Occipital lobe (tissue), 2 donors: Measurements from ENCODE around the gene SCAI. TPM values are rescaled to one million over a fixed set of nuclear protein-coding genes. Genes with fewer than 3 reads are reported as not detected.
"Not testable (repeated sequence)": the region's sequence is repeated elsewhere in the genome, so short reads cannot be mapped to it uniquely, and the experiment has no call there.

Source experiments
- DNase-seq: peaks from one replicate; lab custom pipeline; 2025; lab: John Stamatoyannopoulos, UW
- total RNA-seq: library from RNA; depleted of rRNA; stranded (reverse); fragments of >200 nt; gene quantifications from one replicate; pipeline ENCODE4 v1.2.3, GENCODE V29; 2014

SCAI gene
- total RNA-seq, 1 donor from 2014 or later: 51.3 TPM

DNA sequence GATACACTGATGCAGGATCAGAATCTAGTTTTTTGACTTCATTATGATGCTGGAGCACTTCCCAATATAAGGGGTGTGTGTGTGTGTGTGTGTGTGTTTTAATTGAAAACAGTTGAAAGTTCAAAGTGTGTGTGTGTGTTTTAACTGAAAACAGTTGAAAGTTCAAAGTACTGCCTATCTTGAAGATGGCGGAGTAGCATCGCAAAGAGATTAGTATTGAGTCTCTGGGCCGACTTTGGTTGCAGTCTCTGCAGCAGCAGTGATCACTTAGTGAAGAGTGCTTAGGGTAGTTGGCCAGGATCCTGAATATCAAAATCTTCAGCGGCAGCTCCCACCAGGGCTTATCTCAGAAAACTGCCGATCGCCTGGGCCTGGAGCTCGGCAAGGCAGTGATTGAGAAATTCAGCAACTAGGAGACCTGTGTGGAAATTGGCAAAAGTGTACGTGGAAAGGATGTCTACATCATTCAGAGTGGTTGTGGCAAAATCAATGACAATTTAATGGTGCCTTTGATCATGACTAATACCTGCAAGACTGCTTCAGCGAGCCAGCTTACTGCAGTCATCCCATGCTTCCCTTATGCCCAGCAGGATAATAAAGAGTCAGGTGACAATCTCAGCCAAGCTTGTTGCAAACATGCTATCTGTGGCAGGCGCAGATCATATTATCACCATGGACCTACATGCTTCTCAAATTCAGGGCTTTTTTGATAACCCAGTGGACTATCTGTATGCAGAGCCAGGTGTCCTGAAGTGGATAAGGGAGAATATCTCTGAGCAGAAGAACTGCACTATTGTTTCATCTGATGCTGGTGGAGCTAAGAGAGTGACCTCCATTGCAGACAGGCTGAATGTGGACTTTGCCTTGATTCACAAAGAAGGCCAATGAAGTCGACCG lies 7.3 kb upstream of the SCAI start:
- no peak for DNase-seq

DNA sequence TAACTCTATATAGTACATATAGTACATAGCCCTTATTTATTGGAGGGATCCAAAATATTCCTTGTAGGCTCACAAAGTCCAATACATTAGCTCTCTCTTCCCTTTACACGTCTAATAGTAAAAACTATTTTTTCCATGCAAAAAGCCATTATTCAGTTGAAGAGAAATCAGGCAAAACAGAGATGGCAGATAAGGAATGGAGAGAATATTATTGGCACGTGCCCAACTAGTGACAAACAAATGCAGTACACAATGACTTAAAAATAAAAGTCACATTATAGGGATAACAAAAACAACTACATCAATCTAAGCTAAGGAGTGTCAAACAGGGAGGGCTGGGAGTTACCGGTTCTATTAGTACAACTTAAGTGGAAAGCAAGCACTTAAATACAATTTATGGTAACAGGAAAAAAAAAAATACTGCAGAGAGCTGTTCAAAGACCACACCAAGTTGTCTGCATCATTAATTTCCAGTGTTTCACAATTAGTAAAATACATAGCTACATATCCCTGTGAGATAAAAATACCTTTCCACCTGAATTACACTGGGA lies 4.1 kb upstream of the SCAI start:
- no peak for DNase-seq

- no peak for DNase-seq
Observed at GRCh38 chr9:125146247-125146646, 2.9 kb upstream of the SCAI start.

DNA sequence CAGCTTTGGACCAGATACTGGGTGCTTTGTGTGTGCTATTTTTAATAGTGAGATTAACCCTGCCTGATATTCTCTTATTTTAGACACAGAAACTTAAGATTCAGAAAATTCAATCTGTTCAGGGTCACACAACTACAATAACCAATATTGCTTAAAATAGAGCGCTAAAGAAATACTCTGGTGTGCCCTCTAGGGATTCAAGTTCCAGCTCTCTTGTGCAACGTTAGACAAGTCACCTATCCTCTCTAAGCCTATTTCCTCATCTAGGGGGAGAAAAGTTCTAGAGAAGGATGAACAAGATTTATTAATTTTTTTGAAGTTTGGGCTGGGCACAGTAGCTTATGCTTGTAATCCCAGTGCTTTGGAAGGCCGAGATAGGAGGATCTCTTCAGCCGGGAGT lies 2.1 kb upstream of the SCAI start:
- no peak for DNase-seq

GRCh38 chr9:125142560-125143376 lies 560 bp downstream of the SCAI start:
- DNase-seq: no peak

GRCh38 chr9:125141751-125142150 lies 1.6 kb downstream of the SCAI start:
- no peak for DNase-seq

DNA sequence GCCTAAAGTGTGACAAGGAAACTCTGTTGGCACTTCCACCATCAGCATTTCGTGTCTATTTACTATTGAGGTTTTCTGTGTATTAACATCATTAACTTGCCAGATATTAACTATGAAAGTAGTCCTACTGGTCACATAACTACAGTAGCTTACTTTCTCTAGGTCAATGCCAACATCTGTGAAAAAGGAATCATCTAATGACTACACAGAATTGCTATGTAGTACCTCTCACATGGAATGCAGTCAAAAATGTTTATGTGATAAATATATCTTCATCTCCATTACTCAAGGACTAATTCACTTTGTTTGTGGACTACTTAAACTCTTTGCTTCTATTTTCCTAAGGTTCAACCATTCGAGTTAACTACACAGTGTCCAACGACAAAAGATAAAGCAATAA lies 2.1 kb downstream of the SCAI start:
- DNase-seq: no peak

- DNase-seq: no peak
Observed at GRCh38 chr9:125140576-125140975, 2.8 kb downstream of the SCAI start.

GRCh38 chr9:125137200-125137599 lies 6.1 kb downstream of the SCAI start:
- no peak for DNase-seq

GRCh38 chr9:125134976-125135375 lies 8.4 kb downstream of the SCAI start:
- DNase-seq: no peak

GRCh38 chr9:125133403-125134329 lies 9.7 kb downstream of the SCAI start:
- DNase-seq: no peak

DNA sequence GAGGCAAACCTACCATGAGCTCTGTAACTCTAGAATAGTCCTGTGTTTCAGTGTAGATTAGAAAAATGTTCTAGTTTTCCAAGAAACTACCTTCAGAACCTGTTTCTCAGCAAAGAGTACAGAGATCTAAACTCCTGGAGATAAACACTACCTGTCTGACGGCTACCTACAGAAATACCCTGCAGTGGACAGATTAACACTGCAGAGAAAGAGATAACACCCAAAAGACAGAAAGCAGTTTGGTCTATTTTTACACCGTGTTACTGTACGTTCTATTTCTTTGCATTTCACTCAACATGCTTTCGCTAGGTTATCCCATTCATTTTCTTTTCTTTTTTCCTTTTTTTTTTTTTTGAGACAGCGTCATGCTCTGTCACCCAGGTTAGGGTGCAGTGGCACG lies 11.6 kb downstream of the SCAI start:
- DNase-seq: no peak

- peak; percentile 83 for DNase-seq
Observed at GRCh38 chr9:125126019-125126746, 17.1 kb downstream of the SCAI start.

- DNase-seq: no peak
Observed at GRCh38 chr9:125125523-125125922, 17.8 kb downstream of the SCAI start.

- no peak for DNase-seq
Observed at GRCh38 chr9:125121146-125121545, 22.2 kb downstream of the SCAI start.

DNA sequence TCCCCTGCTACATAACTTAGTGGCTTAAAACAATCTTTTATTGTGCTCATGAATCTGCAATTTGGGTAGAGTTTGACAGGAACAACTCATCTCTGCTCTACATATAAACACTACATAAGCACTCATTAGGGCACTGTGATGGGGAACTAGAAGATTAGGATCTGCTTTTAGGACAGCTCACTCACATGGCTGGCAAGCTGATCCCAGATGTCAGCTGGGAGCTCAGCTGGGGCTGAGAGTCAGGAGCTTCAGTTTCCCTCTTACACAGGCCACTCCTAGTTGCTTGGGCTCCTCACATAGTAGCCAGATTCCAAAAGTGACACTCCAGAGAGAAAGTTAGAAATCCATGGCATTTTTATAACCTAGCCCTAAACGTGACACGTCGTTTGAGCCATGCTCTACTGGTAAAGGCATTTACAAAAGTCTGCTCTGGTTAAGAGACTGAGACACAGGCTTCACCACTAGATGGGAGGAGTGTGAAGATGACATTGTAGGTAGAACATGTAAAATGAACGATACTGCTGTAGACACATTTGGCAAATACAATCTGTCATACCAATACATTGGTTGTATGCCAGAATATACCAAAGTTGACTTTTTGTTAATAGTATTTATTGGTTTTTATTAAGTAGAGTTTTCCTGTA lies 23.6 kb downstream of the SCAI start:
- peak; percentile 6 for DNase-seq

DNA sequence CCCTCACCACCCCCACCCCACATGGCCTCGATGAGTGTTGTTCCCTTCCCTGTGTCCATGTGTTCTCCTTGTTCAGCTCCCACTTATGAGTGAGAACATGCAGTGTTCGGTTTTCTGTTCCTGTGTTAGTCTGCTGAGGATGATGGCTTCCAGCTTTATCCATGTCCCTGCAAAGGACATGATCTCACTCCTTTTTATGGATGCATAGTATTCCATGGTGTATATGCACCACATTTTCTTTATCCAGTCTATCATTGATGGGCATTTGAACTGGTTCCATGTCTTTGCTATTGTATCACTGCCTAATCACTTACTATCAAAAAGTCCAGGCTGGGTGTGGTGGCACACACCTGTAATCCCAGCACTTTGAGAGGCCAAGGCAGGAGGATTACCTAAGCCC lies 24.6 kb downstream of the SCAI start:
- DNase-seq: not testable (repeated sequence)

DNA sequence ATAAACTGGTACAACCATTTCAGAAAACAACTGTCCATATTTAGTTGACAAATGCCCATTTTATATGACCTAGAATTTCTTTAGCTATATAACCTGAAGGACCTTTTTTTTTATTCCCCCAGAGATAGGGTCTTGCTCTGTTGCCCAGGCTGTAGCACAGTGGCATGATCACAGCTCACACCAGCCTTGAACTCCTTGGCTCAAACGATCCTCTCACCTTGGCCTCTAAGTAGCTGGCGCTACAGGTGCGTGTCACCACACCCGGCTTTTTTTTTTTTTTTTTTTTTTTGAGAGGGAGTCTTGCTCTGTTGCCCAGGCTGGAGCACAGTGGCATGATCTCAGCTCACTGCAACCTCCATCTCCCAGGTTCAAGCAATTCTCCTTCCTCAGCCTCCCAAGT lies 28.8 kb downstream of the SCAI start:
- not testable (repeated sequence) for DNase-seq

DNA sequence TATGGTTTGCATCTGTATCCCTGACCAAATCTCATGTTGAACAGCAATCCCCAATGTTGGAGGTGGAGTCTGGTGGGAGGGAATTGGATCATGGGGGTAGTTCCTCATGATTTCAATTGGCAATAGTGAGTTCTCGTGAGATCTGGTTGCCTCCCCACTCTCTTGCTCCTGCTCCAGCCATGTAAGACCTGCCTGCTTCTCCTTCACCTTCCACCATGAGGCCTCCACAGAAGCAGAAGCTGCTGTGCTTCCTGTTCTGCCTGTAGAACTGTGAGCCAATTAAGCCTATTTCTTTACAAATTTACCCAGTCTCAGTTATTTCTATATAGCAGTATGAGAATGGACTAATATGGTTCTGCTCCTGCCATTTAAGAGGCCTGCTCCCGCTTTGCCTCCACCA lies 32.9 kb downstream of the SCAI start:
- DNase-seq: no peak

- DNase-seq: not testable (repeated sequence)
Observed at GRCh38 chr9:125108541-125108940, 34.8 kb downstream of the SCAI start.
